Fibroblast of villous mesenchyme (primary cell): ENCODE results near the gene NOS2. TPM values are rescaled to one million over a fixed set of nuclear protein-coding genes. Genes with fewer than 3 reads are reported as not detected.

Experiments
- DNase-seq: peaks from one replicate; pipeline ENCODE4 v3.0.0-alpha.2; 2010; ENCODE audit warnings: low read depth
- H3K4me3 ChIP-seq: 2 replicates; pipeline ENCODE4 v1.5.1; 2011; ENCODE audit warnings: low read depth, mild to moderate bottlenecking, low read length
- CTCF ChIP-seq: IDR thresholded peaks from 2 replicates; pipeline ENCODE4 v1.5.1; 2012; ENCODE audit warnings: low read depth, mild to moderate bottlenecking, low read length; ENCODE audit not compliant: insufficient read depth
- total RNA-seq: library from RNA; depleted of rRNA; stranded (reverse); fragments of >200 nt; gene quantifications from 2 replicates; pipeline ENCODE4 v1.2.3, GENCODE V29; 2012

The NOS2 gene
- total RNA-seq, 1 donor = not detected

DNA sequence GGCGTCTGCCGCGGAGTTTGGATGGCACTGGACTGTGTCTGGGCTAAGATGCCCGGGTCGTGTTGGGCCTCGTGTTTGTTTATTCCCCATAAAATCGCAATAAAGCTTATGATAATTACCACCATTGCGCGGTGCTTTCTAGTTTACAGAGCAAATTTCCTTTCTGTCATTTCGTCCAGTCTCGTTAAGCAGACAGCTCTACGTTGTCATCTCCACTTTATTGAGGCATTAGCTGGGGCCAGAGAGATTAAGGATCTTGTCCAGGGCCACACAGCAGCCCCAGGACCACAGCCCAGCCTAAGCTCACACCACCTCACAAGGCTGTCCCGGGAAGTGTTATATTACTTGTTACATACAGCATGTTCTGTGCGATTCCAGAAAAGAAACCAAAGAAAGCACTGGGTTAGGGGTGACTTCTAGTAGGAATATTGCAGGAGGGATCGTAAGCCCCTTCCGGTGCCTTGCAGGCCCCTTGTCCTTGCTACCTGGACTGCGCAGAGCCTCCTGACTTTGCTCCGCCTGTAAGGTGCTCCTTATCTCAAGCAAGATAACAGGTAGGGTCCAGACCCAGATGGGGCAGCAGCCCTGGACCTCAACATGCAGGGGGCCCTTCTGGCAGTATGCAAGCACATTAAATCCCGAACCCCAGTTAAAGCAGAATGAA, 6.3 kb downstream of the NOS2 start:
- peak overlapping the region; percentile 15 for H3K4me3 ChIP-seq
- no peak for TF ChIP-seq CTCF
- DNase-seq = no peak

GRCh38 chr17:27793168-27793905, 7.0 kb downstream of the NOS2 start:
- TF ChIP-seq CTCF = no peak
- peak overlapping the region; percentile 15 for H3K4me3 ChIP-seq
- no peak for DNase-seq

GRCh38 chr17:27792095-27792494, 8.2 kb downstream of the NOS2 start:
- DNase-seq = no peak
- no peak overlapping the region for H3K4me3 ChIP-seq
- no peak for TF ChIP-seq CTCF

GRCh38 chr17:27788919-27789318, 11.4 kb downstream of the NOS2 start:
- DNase-seq = no peak
- no peak for TF ChIP-seq CTCF
- no peak overlapping the region for H3K4me3 ChIP-seq

GRCh38 chr17:27783440-27784350, 16.6 kb downstream of the NOS2 start:
- H3K4me3 ChIP-seq = no peak overlapping the region
- no peak for DNase-seq
- TF ChIP-seq CTCF = no peak

DNA sequence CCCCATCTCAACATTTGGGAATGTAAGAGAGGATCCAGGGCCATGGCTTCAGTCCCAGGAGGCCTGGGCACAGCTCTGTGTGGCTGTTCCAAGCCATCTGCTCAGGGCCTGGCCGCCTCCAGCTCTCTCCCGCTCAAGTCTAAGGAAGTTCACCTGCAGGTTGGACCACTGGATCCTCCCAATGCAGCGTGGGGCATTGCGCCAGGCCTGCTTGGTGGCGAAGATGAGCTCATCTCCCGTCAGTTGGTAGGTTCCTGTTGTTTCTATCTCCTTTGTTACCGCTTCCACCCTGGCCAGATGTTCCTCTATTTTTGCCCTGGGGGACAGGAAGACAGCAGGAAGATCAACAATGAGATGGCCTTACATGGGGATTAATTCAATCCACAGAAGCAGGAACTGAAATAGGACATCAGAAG, 17.5 kb downstream of the NOS2 start:
- no peak overlapping the region for H3K4me3 ChIP-seq
- TF ChIP-seq CTCF = no peak
- no peak for DNase-seq
